ENCODE measurements around the gene LAMB3.

Gene LAMB3

GRCh38 chr1:209625791-209626285, 26.4 kb downstream of the LAMB3 start:
- no peaks in the 10 kb centered on the region for H3K9me3 ChIP-seq (ENCODE audit: insufficient read depth, low read length)
- H3K27me3 ChIP-seq (ENCODE audit: insufficient read depth, insufficient read length) = no peaks in the 10 kb centered on the region
- no peak for TF ChIP-seq SUZ12 (IDR thresholded peaks at IDR 0.05; ENCODE audit: extremely low read depth, insufficient read depth, insufficient read length)
- TF ChIP-seq YY1 (IDR thresholded peaks at IDR 0.05; ENCODE audit: insufficient read depth, insufficient read length) = no peak
- no peak for TF ChIP-seq ZNF274 (IDR thresholded peaks at IDR 0.05; ENCODE audit: low read depth, low read length)
- H3K4me3 ChIP-seq (ENCODE audit: insufficient read length, low read depth) = no peak overlapping the region
- H3K36me3 ChIP-seq (ENCODE audit: insufficient read depth, insufficient read length, low read length) = no peaks in the 10 kb centered on the region
- H3K9ac ChIP-seq (ENCODE audit: insufficient read length, low read depth) = no peak overlapping the region
- DNase-seq (ENCODE audit: low read depth, low spot score) = no peak
- H3K4me1 ChIP-seq (ENCODE audit: insufficient read depth, insufficient read length) = peaks cover 20% of the 10 kb centered on the region

- no peak for DNase-seq (ENCODE audit: low read depth, low spot score)
These were observed 27.4 kb downstream of the LAMB3 start for GRCh38 chr1:209624558-209625549.

GRCh38 chr1:209622841-209623829, 29.1 kb downstream of the LAMB3 start:
- no peak for DNase-seq (ENCODE audit: low read depth, low spot score)

More at GRCh38 chr1:209624558-209625549, 27.4 kb downstream of the LAMB3 start:
- Histone ChIP-seq H3K9me3 (ENCODE audit: insufficient read depth, low read length) (no peaks in the 10 kb centered on the region), H3K36me3 (ENCODE audit: insufficient read depth, insufficient read length, low read length) (no peaks in the 10 kb centered on the region), H3K27me3 (ENCODE audit: insufficient read depth, insufficient read length) (no peaks in the 10 kb centered on the region), H3K4me1 (ENCODE audit: insufficient read depth, insufficient read length) (peaks cover 15% of the 10 kb centered on the region), H3K4me3 (ENCODE audit: insufficient read length, low read depth) (no peak overlapping the region), H3K9ac (ENCODE audit: insufficient read length, low read depth) (no peak overlapping the region)
- TF ChIP-seq YY1 (IDR thresholded peaks at IDR 0.05; ENCODE audit: insufficient read depth, insufficient read length) = no peak
- TF ChIP-seq ZNF274 (IDR thresholded peaks at IDR 0.05; ENCODE audit: low read depth, low read length) = no peak
- TF ChIP-seq SUZ12 (IDR thresholded peaks at IDR 0.05; ENCODE audit: extremely low read depth, insufficient read depth, insufficient read length) = no peak

GRCh38 chr1:209621741-209622655, 30.2 kb downstream of the LAMB3 start:
- Histone ChIP-seq H3K27me3 (ENCODE audit: insufficient read depth, insufficient read length) (no peaks in the 10 kb centered on the region), H3K9me3 (ENCODE audit: insufficient read depth, low read length) (peaks cover 11% of the 10 kb centered on the region; the same call in 1 of the 2 replicates), H3K4me1 (ENCODE audit: insufficient read depth, insufficient read length) (peaks cover 5% of the 10 kb centered on the region), H3K36me3 (ENCODE audit: insufficient read depth, insufficient read length, low read length) (no peaks in the 10 kb centered on the region), H3K4me3 (ENCODE audit: insufficient read length, low read depth) (no peak overlapping the region), H3K9ac (ENCODE audit: insufficient read length, low read depth) (no peak overlapping the region)
- DNase-seq (ENCODE audit: low read depth, low spot score) = no peak
- TF ChIP-seq SUZ12 (IDR thresholded peaks at IDR 0.05; ENCODE audit: extremely low read depth, insufficient read depth, insufficient read length) = no peak
- TF ChIP-seq YY1 (IDR thresholded peaks at IDR 0.05; ENCODE audit: insufficient read depth, insufficient read length) = no peak
- no peak for TF ChIP-seq ZNF274 (IDR thresholded peaks at IDR 0.05; ENCODE audit: low read depth, low read length)

More at GRCh38 chr1:209622841-209623829, 29.1 kb downstream of the LAMB3 start:
- no peak overlapping the region for H3K4me3 ChIP-seq (ENCODE audit: insufficient read length, low read depth)
- no peaks in the 10 kb centered on the region for H3K36me3 ChIP-seq (ENCODE audit: insufficient read depth, insufficient read length, low read length)
- no peak overlapping the region for H3K9ac ChIP-seq (ENCODE audit: insufficient read length, low read depth)
- TF ChIP-seq ZNF274 (IDR thresholded peaks at IDR 0.05; ENCODE audit: low read depth, low read length) = no peak
- no peak for TF ChIP-seq SUZ12 (IDR thresholded peaks at IDR 0.05; ENCODE audit: extremely low read depth, insufficient read depth, insufficient read length)
- TF ChIP-seq YY1 (IDR thresholded peaks at IDR 0.05; ENCODE audit: insufficient read depth, insufficient read length) = no peak
- H3K9me3 ChIP-seq (ENCODE audit: insufficient read depth, low read length) = 0 out of 2 replicates have a peak, but pooled peaks cover 2% of the 10 kb centered on the region
- H3K4me1 ChIP-seq (ENCODE audit: insufficient read depth, insufficient read length) = peaks cover 9% of the 10 kb centered on the region
- H3K27me3 ChIP-seq (ENCODE audit: insufficient read depth, insufficient read length) = no peaks in the 10 kb centered on the region

- Histone ChIP-seq H3K4me3 (ENCODE audit: insufficient read length, low read depth) (no peak overlapping the region), H3K9me3 (ENCODE audit: insufficient read depth, low read length) (peaks cover 15% of the 10 kb centered on the region; the same call in 1 of the 2 replicates), H3K36me3 (ENCODE audit: insufficient read depth, insufficient read length, low read length) (no peaks in the 10 kb centered on the region), H3K4me1 (ENCODE audit: insufficient read depth, insufficient read length) (peaks cover 5% of the 10 kb centered on the region), H3K9ac (ENCODE audit: insufficient read length, low read depth) (no peak overlapping the region), H3K27me3 (ENCODE audit: insufficient read depth, insufficient read length) (no peaks in the 10 kb centered on the region)
- no peak for TF ChIP-seq YY1 (IDR thresholded peaks at IDR 0.05; ENCODE audit: insufficient read depth, insufficient read length)
- DNase-seq (ENCODE audit: low read depth, low spot score) = no peak
These were observed 30.9 kb downstream of the LAMB3 start for GRCh38 chr1:209621286-209621685.

DNA sequence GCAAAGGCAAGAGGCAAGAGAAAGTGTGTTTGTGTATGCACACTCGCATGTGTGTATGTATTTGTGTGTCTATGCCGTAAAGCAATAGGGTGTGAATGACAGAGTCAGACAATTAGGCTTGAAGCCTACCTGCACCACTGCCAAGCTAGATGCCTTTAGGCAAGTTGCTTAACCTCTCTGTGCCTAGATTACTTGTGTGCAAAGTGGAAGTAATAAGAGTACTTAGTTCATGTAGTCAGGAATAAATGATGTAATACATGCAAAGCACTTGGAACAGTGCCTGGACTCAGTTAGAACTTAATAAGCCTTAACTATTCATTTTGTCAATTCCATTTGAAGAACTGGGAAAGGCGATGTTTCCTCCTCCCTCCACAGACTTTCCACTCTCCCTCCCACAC, 31.7 kb downstream of the LAMB3 start:
- Histone ChIP-seq H3K4me1 (ENCODE audit: insufficient read depth, insufficient read length) (peaks cover 1% of the 10 kb centered on the region), H3K27me3 (ENCODE audit: insufficient read depth, insufficient read length) (no peaks in the 10 kb centered on the region), H3K4me3 (ENCODE audit: insufficient read length, low read depth) (no peak overlapping the region), H3K9me3 (ENCODE audit: insufficient read depth, low read length) (peaks cover 15% of the 10 kb centered on the region; the same call in 1 of the 2 replicates), H3K36me3 (ENCODE audit: insufficient read depth, insufficient read length, low read length) (no peaks in the 10 kb centered on the region), H3K9ac (ENCODE audit: insufficient read length, low read depth) (no peak overlapping the region)
- TF ChIP-seq YY1 (IDR thresholded peaks at IDR 0.05; ENCODE audit: insufficient read depth, insufficient read length) = no peak
- DNase-seq (ENCODE audit: low read depth, low spot score) = no peak
